Activated CD8-positive, alpha-beta memory T cell treated with anti-CD3 and anti-CD28 coated beads for 4 hours (primary cell): Measurements from ENCODE around the gene COL15A1.

Experiments
- DNase-seq, 2 donors: peaks; one replicate each; pipeline ENCODE4 v3.0.0-alpha.2; 2020; ENCODE audit warnings: low read depth in 2 of 2

COL15A1 gene

DNA sequence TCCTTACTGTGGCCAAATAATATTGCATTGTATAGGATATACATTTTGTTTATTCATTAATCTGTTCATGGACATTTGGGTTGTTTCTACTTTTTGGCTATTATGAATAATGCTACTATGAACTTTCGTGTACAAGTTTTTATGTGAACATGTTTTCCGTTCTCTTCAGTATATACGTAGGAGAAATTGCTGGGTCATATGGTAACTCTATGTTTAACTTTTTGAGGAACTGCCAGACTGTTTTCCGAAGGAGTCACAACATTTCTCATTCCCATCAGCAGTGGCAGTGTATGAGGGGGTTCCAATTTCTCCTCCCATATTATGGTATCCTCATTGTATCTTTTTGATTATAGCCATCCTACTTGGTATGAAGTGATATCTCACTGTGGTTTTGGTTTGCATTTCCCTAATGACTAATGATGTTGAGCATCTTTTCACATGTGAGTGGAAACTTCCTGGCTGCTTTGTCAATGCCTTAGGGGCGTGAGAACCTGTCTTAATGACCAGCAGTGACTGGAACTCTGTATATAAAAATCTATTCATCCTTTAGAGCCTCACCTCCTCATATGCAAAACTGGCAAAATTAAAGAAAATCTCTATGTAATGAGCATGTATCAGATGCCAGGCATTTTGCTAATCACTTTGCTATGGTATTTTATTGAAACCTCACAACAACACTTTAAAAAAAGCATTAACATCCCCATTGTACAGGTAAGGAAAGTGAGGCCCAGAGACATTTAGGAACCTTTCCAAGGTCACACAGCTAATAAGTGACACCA lies 113.4 kb downstream of the COL15A1 start:
- no peak for DNase-seq

GRCh38 chr9:99057665-99058625 lies 114.2 kb downstream of the COL15A1 start:
- DNase-seq, result peak; percentile 53 to 61

GRCh38 chr9:99058964-99059921 lies 115.5 kb downstream of the COL15A1 start:
- no peak for DNase-seq

DNA sequence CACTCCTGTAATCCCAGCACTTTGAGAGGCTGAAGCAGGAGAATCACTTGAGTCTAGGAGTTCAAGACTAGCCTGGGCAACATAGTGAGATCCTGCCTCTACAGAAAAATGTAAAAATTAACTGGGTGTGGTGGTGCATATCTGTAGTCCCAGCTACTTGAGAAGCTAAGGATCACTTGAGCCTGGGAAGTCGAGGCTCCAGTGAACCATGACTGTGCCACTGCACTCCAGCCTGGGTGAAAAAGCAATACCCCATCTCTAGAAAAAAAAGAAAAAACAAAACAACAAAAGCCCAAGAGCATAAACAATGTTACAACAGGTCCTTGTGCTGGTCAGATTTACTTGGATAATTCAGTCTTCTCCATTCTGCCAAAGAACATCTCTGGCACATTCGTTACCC lies 116.9 kb downstream of the COL15A1 start:
- no peak for DNase-seq

- DNase-seq, result no peak
Measured at GRCh38 chr9:99062549-99062948, 118.8 kb downstream of the COL15A1 start.

DNA sequence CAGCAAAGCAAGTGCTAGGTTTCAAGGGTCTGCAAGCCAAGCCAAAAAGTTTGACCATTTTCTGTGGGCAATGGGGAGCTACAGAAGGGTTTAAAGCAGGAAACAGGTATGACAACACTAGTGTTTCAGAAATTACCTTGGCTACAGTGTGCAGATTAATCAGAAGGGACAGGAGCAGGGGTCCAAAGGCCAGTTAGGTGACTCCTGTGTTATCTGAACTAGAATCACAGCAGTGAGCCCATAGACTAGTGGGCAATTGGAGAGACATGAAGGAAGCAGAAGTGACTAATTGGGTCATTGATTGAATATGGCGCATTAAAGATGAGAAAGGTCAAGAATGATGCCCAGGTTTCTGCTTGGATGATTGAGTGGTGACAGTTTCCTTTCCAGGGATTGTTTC lies 119.8 kb downstream of the COL15A1 start:
- no peak for DNase-seq

DNA sequence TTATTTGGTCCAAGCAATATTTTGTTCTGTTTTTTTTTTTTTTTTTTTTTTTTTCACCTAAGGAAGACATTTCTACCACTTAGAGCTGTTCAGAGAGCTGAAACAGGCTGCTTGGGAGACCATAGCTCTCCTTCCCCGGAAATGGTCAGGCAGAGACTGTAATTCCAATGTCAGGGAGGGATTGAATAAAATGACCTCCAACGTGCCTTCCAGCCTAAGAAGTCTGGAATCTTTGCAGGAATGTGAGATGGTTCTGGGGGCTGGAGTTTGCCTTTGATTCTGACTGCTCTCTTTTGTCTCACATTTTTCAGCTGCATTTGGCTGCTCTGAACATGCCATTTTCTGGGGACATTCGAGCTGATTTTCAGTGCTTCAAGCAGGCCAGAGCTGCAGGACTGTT lies 122.9 kb downstream of the COL15A1 start:
- DNase-seq, result no peak

GRCh38 chr9:99069075-99069474 lies 125.4 kb downstream of the COL15A1 start:
- DNase-seq, result no peak

DNA sequence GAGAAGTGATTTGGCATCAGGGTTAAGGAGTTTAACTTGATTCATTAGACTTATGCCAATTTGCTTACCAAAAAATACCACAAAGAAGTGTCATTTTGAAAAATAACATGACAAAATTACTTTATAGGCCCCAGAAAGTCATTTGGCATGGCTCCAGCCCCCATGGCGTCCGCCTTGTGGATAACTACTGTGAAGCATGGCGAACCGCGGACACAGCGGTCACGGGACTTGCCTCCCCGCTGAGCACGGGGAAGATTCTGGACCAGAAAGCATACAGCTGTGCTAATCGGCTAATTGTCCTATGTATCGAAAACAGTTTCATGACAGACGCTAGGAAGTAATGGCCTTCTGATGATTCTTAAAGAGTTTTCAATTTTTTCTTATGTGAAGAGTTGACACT lies 125.8 kb downstream of the COL15A1 start:
- no peak for DNase-seq

DNA sequence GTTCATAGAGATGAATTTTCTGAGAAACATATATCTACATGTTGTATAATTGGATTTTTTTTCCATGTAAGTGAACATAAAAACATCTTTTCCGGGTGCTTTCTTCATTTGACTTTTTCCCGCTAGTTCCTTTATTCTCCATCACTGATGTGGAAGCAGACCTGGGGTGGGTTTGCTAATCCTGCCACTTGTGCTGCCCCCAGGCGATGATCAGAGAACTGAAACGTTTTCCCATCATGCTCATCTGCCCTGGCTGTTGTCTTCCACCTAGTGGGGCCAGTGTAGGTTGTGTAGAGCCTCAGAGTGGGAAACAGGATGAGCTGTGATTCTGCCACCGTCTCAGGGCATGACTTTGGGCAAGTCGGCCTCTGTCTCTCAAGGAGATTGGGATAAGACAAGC lies 127.0 kb downstream of the COL15A1 start:
- DNase-seq, result no peak

DNA sequence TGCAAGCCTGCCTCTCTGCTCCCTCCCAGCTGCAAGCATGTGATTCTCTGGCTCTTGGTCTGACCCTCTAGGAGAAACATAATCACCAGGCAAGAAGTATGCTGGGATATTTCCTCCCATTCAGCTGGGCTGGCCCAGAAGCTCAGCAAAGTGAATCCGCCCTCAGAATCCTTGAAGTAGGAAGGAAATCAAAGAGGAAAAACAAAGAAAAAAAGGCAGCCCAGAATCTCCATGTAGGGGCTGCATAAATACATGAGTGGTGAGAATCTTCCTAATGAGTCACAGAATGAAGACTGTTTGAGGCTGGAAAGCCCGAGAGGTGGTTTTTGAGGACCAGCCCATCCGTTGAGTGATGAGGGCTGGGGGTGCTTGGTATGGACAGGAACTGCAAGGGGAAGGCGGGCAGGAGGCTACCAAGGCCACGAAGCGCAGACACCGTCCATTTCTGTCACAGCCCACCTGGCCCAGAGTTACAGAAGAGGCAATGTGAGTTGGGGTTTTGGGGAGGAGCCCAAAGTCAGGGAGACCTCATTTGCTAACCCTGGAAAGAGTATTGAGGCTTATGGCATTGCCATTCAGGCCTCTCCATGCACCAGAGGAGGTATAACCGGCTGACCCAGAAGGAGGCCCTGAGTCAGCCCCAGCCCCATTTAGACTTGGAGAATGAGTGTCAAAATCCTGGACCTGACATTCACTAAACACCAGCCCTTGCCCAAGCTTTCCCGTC lies 127.8 kb downstream of the COL15A1 start:
- no peak for DNase-seq

GRCh38 chr9:99072040-99072394 lies 128.3 kb downstream of the COL15A1 start:
- no peak for DNase-seq

GRCh38 chr9:99073347-99073746 lies 129.6 kb downstream of the COL15A1 start:
- DNase-seq, result no peak

GRCh38 chr9:99073985-99074901 lies 130.5 kb downstream of the COL15A1 start:
- no peak for DNase-seq

DNA sequence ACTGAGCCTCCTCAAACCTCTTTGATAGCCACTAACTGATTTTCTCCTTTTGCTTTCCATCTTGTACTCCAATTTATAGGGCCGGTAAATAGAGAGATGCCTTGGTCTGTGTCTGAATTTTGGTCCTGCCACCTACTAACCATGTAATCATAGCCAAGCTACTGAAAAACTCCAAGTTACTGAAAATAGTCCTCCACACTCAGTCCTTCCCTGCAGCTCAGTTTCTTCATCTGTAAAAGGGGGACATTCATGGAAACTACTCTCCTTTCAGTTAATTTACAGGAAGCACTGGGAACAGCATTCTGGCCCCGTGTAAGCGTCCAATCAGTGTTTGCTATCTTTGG lies 131.2 kb downstream of the COL15A1 start:
- no peak for DNase-seq

GRCh38 chr9:99075246-99075912 lies 131.7 kb downstream of the COL15A1 start:
- no peak for DNase-seq

DNA sequence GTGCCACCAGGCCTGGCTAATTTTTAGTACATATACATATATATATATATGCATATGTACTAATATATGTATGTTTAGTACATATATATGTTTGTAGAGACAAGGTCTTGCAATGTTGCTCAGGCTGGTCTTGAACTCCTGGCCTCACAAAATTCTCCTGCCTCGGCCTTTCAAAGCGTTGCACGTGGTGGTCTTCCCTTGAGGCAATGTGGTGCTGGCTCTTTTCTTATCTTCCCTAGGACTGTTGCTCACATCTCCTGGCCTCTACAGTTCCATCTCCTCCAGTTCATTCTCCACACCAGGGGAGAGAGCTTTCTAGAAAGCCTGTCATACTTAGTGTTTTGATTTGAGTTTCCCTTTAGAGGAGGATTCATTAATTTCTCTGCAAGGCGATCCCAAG lies 132.3 kb downstream of the COL15A1 start:
- DNase-seq, result no peak

DNA sequence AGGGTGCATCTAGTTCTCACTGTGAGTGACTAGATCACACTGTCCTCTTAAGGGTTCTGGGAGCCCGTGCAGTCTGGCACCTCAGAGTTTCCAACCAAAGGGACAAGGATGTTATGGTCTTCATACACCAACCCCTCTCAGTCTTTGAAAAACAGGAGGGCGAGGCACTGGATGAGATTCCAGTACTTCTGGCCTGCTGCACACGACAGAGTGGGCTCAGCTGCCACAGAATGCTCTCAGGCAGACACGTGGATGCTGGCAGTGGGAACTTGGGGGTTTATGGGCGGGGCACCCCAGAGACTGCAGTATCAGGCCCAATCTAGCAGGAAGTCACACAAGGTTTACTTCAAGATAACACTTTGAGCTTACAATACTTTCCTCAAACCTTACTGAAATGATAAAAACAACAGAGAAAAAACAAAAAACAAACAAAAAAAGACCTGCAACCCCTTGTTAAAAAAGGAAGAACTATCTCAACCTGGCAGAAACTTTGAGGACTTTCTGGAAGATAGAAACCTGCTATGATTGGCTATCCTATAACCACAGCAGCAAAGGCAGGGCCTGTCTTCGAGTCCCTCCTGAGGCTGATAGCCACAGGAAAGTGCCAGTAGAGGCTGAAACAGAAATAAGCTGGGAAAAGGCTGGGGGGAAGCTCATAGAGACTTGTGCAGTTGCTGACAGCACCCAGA lies 132.9 kb downstream of the COL15A1 start:
- DNase-seq, result no peak

DNA sequence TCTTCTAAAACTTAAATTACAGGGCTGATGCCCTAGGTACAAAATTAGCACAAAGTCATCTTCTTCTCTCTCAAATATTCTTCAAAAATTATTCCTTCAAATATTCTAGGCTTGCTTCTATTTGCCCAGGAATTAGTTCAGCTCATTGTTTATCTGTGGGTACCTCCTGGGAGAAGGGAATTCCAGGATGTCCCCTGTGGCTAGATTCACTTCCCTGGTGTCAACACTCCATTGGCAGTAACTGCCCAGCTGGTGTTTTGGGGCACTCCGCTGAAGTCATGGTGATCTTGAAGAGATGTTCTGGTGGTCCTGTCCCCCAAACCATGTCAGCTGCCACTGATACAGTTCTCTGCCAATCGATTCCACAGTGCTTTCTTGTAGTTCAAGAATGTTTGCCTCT lies 135.0 kb downstream of the COL15A1 start:
- DNase-seq, result no peak
